OCI-LY1 (cell line): ENCODE results near the gene EYS.

Experiments
- H2AFZ ChIP-seq: fragments of 200-600 bp; sonication (generic), shearing (Covaris generic); 2 replicates; pipeline ENCODE4 v1.6.0; 2014; ENCODE audit warnings: antibody characterized with exemption, mild to moderate bottlenecking, low read length
- H3F3A ChIP-seq: fragments of 200-600 bp; sonication (generic), shearing (Covaris generic); 2 replicates; pipeline ENCODE4 v1.6.0; 2014; ENCODE audit warnings: mild to moderate bottlenecking, antibody characterized with exemption, low read length, moderate library complexity; ENCODE audit not compliant: insufficient read depth
- H3K27ac ChIP-seq: fragments of 200-600 bp; sonication (generic); 2 replicates; pipeline ENCODE4 v1.5.1; 2014; ENCODE audit warnings: low read length, mixed run types, mild to moderate bottlenecking, low read depth; ENCODE audit not compliant: poor library complexity, severe bottlenecking
- H3K27me3 ChIP-seq: fragments of 200-600 bp; sonication (generic); 2 replicates; pipeline ENCODE4 v1.6.0; 2014; ENCODE audit warnings: antibody characterized with exemption, mild to moderate bottlenecking, low read length, moderate library complexity; ENCODE audit not compliant: insufficient read depth
- H3K36me3 ChIP-seq: fragments of 200-600 bp; sonication (generic); 2 replicates; pipeline ENCODE4 v1.6.1; 2014; ENCODE audit warnings: mild to moderate bottlenecking, antibody characterized with exemption, low read length, moderate library complexity, mixed read lengths; ENCODE audit not compliant: insufficient read depth
- H3K4me1 ChIP-seq: fragments of 200-600 bp; sonication (generic); 2 replicates; pipeline ENCODE4 v1.5.1; 2014; ENCODE audit warnings: mild to moderate bottlenecking, low read length, moderate library complexity; ENCODE audit not compliant: insufficient read depth, severe bottlenecking
- H3K4me2 ChIP-seq: fragments of 200-600 bp; sonication (generic), shearing (Covaris generic); 2 replicates; pipeline ENCODE4 v1.6.1; 2014; ENCODE audit warnings: low read length
- H3K4me3 ChIP-seq: fragments of 200-600 bp; sonication (generic); 2 replicates; pipeline ENCODE4 v1.5.1; 2014; ENCODE audit warnings: low read length, low read depth, mild to moderate bottlenecking, mixed read lengths; ENCODE audit not compliant: poor library complexity, severe bottlenecking
- H3K79me2 ChIP-seq: fragments of 200-600 bp; shearing (Covaris generic); 2 replicates; pipeline ENCODE4 v1.6.1; 2016; ENCODE audit warnings: mixed run types, low read length, mixed read lengths; ENCODE audit not compliant: insufficient read depth
- H3K9ac ChIP-seq: fragments of 200-600 bp; sonication (generic), shearing (Covaris generic); 2 replicates; pipeline ENCODE4 v1.6.1; 2014; ENCODE audit warnings: mild to moderate bottlenecking, low read length, mixed read lengths
- H3K9me2 ChIP-seq: fragments of 200-600 bp; sonication (generic), shearing (Covaris generic); 2 replicates; pipeline ENCODE4 v1.6.1; 2014; ENCODE audit warnings: low read depth, mild to moderate bottlenecking, low read length, mixed read lengths
- H3K9me3 ChIP-seq: fragments of 200-600 bp; shearing (Covaris generic); 2 replicates; pipeline ENCODE4 v1.6.1; 2014; ENCODE audit warnings: low read length, mixed read lengths
- H4K20me1 ChIP-seq: fragments of 200-600 bp; sonication (generic), shearing (Covaris generic); 2 replicates; pipeline ENCODE4 v1.6.0; 2016; ENCODE audit warnings: mild to moderate bottlenecking, low read length; ENCODE audit not compliant: insufficient read depth
- CTCF ChIP-seq: fragments of 200-600 bp; sonication (generic), shearing (Covaris generic); IDR thresholded peaks from 2 replicates; pipeline ENCODE4 v1.5.1; 2017; ENCODE audit warnings: mild to moderate bottlenecking, antibody characterized with exemption, low read length, moderate library complexity, mixed read lengths
- EZH2 ChIP-seq: fragments of 200-600 bp; sonication (generic), shearing (Covaris generic); IDR thresholded peaks from 2 replicates; pipeline ENCODE4 v1.8.0; 2017; ENCODE audit warnings: borderline replicate concordance, mixed run types, mild to moderate bottlenecking, antibody characterized with exemption, low read length, moderate library complexity, mixed read lengths

EYS gene

GRCh38 chr6:65149841-65150240, 557.2 kb downstream of the EYS start:
- Histone ChIP-seq H3K9me2 (no peaks in the 10 kb centered on the region), H3K9me3 (no peaks in the 10 kb centered on the region), H3K4me3 (no peak overlapping the region), H3K79me2 (no peaks in the 10 kb centered on the region), H3K4me1 (no peaks in the 10 kb centered on the region), H2AFZ (no peak overlapping the region), H3K36me3 (no peaks in the 10 kb centered on the region), H3F3A (no peaks in the 10 kb centered on the region), H3K4me2 (no peak overlapping the region), H4K20me1 (no peaks in the 10 kb centered on the region), H3K9ac (no peak overlapping the region), H3K27ac (no peak overlapping the region), H3K27me3 (no peaks in the 10 kb centered on the region)
- TF ChIP-seq CTCF (no peak), EZH2 (no peak)

GRCh38 chr6:65148839-65149238, 558.2 kb downstream of the EYS start:
- Histone ChIP-seq H3K9me2 (no peaks in the 10 kb centered on the region), H4K20me1 (no peaks in the 10 kb centered on the region), H3K4me3 (no peak overlapping the region), H3K4me2 (no peak overlapping the region), H2AFZ (no peak overlapping the region), H3K9me3 (no peaks in the 10 kb centered on the region), H3K27me3 (no peaks in the 10 kb centered on the region), H3K27ac (no peak overlapping the region), H3F3A (no peaks in the 10 kb centered on the region), H3K4me1 (no peaks in the 10 kb centered on the region), H3K9ac (no peak overlapping the region), H3K79me2 (no peaks in the 10 kb centered on the region), H3K36me3 (no peaks in the 10 kb centered on the region)
- no peak for TF ChIP-seq EZH2
- no peak for TF ChIP-seq CTCF

DNA sequence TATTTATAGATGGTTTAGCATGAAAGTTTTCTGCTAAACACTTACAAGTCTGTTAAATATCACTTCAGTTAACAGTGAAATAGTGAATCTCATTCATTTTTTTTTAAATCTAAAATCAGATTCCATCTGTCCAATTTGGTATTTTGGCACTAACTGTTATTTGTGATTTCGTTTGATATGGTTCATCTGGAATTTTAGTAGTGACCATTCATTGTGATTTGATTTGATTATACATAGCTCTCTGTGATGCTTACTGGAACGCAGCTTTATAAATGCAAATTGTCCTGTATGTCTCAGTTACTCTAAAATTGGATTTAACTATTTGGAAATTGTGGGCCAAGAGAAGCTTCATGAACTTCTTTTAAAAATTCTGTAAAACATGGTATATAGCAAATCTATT, 571.5 kb downstream of the EYS start:
- Histone ChIP-seq H3K36me3 (no peaks in the 10 kb centered on the region), H3K4me1 (no peaks in the 10 kb centered on the region), H3K27ac (no peak overlapping the region), H3F3A (no peaks in the 10 kb centered on the region), H3K9me2 (no peaks in the 10 kb centered on the region), H3K9me3 (no peaks in the 10 kb centered on the region), H3K9ac (no peak overlapping the region), H3K27me3 (no peaks in the 10 kb centered on the region), H3K4me2 (no peak overlapping the region), H4K20me1 (no peaks in the 10 kb centered on the region), H3K4me3 (no peak overlapping the region), H3K79me2 (no peaks in the 10 kb centered on the region), H2AFZ (no peak overlapping the region)
- no peak for TF ChIP-seq CTCF
- no peak for TF ChIP-seq EZH2
